ENCODE measurements around the gene CADPS. TPM values are rescaled to one million over a fixed set of nuclear protein-coding genes. Genes with fewer than 3 reads are reported as not detected.

The CADPS gene
- total and polyA plus RNA-seq, 12 donors: 1.4 to 36.6 (median 21.6) TPM

DNA sequence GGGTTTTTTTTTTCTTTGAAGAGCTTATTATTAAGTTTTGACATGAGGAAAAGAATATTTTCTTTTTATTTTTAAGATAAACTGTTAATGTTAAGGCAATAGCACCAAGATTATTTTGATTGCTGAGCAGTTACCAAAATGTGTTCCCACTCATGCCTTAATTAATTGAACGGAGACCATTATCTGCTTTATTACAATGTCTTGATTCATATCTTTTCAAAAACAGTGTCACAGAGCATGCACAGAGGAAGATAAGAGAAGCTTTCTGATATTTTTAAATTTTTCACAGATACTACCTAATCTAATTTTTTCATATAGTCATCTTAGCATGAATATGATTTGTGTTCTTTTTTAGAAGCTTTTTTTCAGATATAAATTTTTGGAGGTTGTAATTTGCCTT is 395.2 kb downstream of the CADPS start:
- 82 to 86% methylated on average over 1 of the region's 1 CpG for WGBS, 2 donors
- Histone ChIP-seq H3K27me3 (peaks cover 0 to 5% (median 0%) of the 10 kb centered on the region in 7 donors), H3K36me3 (no peaks in the 10 kb centered on the region), H3K27ac (no peak overlapping the region), H3K4me1 (no peaks in the 10 kb centered on the region), H3K9me3 (no peaks in the 10 kb centered on the region), H3K4me3 (no peak overlapping the region)
- intact Hi-C loops (cut with DNase I): no loop called here
- ATAC-seq (no peak), DNase-seq (no peak)
- TF ChIP-seq, protein P1, sequence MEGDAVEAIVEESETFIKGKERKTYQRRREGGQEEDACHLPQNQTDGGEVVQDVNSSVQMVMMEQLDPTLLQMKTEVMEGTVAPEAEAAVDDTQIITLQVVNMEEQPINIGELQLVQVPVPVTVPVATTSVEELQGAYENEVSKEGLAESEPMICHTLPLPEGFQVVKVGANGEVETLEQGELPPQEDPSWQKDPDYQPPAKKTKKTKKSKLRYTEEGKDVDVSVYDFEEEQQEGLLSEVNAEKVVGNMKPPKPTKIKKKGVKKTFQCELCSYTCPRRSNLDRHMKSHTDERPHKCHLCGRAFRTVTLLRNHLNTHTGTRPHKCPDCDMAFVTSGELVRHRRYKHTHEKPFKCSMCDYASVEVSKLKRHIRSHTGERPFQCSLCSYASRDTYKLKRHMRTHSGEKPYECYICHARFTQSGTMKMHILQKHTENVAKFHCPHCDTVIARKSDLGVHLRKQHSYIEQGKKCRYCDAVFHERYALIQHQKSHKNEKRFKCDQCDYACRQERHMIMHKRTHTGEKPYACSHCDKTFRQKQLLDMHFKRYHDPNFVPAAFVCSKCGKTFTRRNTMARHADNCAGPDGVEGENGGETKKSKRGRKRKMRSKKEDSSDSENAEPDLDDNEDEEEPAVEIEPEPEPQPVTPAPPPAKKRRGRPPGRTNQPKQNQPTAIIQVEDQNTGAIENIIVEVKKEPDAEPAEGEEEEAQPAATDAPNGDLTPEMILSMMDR (IDR thresholded peaks at IDR 0.05): no peak

DNA sequence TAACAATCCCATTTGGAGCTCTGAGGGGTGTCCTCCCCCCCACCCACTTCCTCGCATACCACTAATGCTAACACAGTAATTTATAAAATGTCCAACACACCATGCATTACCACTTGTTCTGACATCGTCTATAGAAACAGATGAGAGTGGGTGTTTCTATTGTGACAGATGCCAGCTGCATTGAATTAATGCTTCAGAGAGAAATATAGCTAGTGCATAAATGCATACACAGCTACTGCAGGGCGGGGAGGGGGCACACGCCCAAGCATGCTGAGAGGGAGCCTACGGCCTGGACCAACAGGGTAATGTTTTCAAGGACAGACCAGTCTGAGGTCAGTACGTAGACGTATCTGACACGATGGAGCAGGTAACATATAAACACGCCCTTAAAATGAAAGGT is 395.9 kb downstream of the CADPS start:
- TF ChIP-seq, protein P1 (IDR thresholded peaks at IDR 0.05): no peak
- 82 to 87% methylated on average over 9 of the region's 9 CpGs for WGBS, 2 donors
- Histone ChIP-seq H3K27ac (no peak overlapping the region), H3K36me3 (no peaks in the 10 kb centered on the region), H3K4me3 (no peak overlapping the region), H3K9me3 (no peaks in the 10 kb centered on the region), H3K27me3 (peaks cover 0 to 5% (median 0%) of the 10 kb centered on the region in 7 donors), H3K4me1 (no peaks in the 10 kb centered on the region)
- intact Hi-C loops (cut with DNase I): no loop called here
- ATAC-seq (no peak), DNase-seq (no peak)

DNA sequence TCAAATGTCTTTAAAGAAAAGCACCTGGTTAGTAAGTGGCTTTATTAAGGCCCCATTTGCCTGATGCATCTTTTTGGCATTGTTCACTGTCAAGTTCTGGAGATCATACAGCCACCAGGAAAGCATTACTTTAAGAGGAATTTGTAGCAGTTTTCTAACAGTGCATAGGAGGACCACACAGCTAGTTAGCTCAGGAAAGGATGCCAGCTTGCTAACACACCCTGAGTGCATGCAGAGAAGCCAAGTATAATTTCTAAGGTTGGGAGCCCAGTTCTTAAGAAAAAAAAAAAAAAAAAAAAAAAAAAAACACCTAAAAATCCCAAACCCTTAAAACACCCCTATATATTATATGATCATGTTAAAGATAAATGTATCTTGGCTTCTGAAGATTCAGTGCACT is 399.9 kb downstream of the CADPS start:
- Histone ChIP-seq H3K36me3 (no peaks in the 10 kb centered on the region), H3K4me3 (no peak overlapping the region), H3K9me3 (no peaks in the 10 kb centered on the region), H3K4me1 (no peaks in the 10 kb centered on the region), H3K27ac (no peak overlapping the region), H3K27me3 (no peaks in the 10 kb centered on the region)
- TF ChIP-seq, protein P1 (IDR thresholded peaks at IDR 0.05): no peak
- no peak for ATAC-seq
- intact Hi-C loops (cut with DNase I): no loop called here
- DNase-seq: no peak

DNA sequence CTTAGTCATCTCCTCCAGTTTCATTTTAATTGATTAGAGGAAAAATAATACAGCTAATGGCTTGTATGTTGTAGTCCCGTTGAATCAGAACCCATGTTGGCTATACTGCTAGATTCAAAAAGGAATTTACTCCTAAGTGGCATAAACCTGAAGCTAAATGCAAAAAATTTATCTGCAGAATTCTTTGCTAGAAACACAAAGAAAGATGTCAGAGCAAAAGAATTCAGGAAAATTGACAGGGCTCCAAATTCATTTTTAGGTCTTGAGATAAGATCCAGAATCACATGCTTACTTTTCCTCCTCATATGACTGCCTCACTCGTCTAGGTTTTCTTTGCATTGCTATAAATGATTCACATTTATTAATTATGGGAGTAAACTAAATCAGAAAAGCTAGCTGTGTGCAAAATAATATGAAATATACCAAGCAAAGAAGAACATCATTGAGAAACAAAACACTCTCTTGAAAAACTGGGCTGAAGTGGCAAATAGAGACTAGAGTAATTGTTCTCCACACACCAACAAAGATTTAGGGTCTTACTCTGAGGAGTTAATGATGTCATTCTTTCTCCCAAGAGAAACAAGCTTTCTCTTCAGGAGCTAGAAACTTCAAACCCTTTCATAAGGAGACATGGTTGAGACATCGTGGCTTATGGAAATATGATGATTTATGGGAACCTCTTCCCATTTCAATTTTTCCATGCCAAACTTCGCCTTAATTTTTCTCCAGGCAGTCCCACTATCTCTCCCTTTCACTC is 407.1 kb downstream of the CADPS start:
- no peak for DNase-seq

More for the DNA sequence above, 407.1 kb downstream of the CADPS start:
- Histone ChIP-seq H3K27me3 (peaks cover 0 to 2% (median 0%) of the 10 kb centered on the region in 7 donors), H3K4me3 (no peak overlapping the region), H3K4me1 (peaks cover 0 to 13% (median 7%) of the 10 kb centered on the region in 9 donors), H3K27ac (no peak overlapping the region), H3K36me3 (no peaks in the 10 kb centered on the region), H3K9me3 (no peaks in the 10 kb centered on the region)
- ATAC-seq: no peak
- TF ChIP-seq, protein P1 (IDR thresholded peaks at IDR 0.05): no peak
- 51 to 62% methylated on average over 4 of the region's 4 CpGs for WGBS, 2 donors
- intact Hi-C loops (cut with DNase I): no loop called here
